Uterus (tissue), 4 donors: ENCODE data around the gene PROM1. TPM values are rescaled to one million over a fixed set of nuclear protein-coding genes. Genes with fewer than 3 reads are reported as not detected.

Experiments used
- DNase-seq, 2 donors: peaks; one replicate each; pipeline ENCODE4 v3.0.0-alpha.2; 2019 to 2020
- H3K27ac ChIP-seq, 2 donors: fragments of 200-600 bp; sonication (generic); 1 replicate in 1 of 2; 2 replicates in 1 of 2; pipeline ENCODE4 v1.5.1; 2016 to 2018
- H3K27me3 ChIP-seq, 2 donors: fragments of 200-600 bp; sonication (generic); one replicate each; pipeline ENCODE4 v1.5.1; 2018 to 2019; ENCODE audit warnings: control low read depth in 1 of 2
- H3K36me3 ChIP-seq, 2 donors: fragments of 200-600 bp; sonication (generic); one replicate each; pipeline ENCODE4 v1.5.1; 2019; ENCODE audit warnings: control low read depth in 1 of 2
- H3K4me1 ChIP-seq, 2 donors: fragments of 200-600 bp; sonication (generic); one replicate each; pipeline ENCODE4 v1.5.1; 2018 to 2019; ENCODE audit warnings: control low read depth in 1 of 2
- H3K4me3 ChIP-seq, 2 donors: fragments of 200-600 bp; sonication (generic); 1 replicate in 1 of 2; 2 replicates in 1 of 2; pipeline ENCODE4 v1.5.1; 2018 to 2019; ENCODE audit warnings: mild to moderate bottlenecking in 1 of 2
- H3K9me3 ChIP-seq, 2 donors: fragments of 200-600 bp; sonication (generic); one replicate each; pipeline ENCODE4 v1.5.1; 2019; ENCODE audit warnings: control low read depth in 1 of 2
- CTCF ChIP-seq, 4 experiments: fragments of 200-600 bp in 2 of 4; fragments of 450-650 bp in 2 of 4; sonication (generic) in 2 of 4; IDR thresholded peaks; one replicate each; pipeline ENCODE4 v1.5.1; 2016 to 2019; ENCODE audit warnings: antibody characterized with exemption in 4 of 4, mild to moderate bottlenecking in 2 of 4, moderate library complexity in 1 of 4
- POLR2A ChIP-seq, 2 donors: fragments of 450-650 bp; IDR thresholded peaks; one replicate each; pipeline ENCODE4 v1.6.1; 2016; ENCODE audit warnings: antibody characterized with exemption in 2 of 2, mild to moderate bottlenecking in 1 of 2, moderate library complexity in 1 of 2
- intact Hi-C: fragments of 100-400 bp; cut with DNase I; formaldehyde crosslinking; loops from one replicate; pipeline ENCODE4 v1.15.1; 2023; ENCODE audit warnings: low total_unique reads
- total RNA-seq, 4 donors: library from RNA; depleted of rRNA in 3 of 4; stranded (reverse); fragments of >200 nt in 3 of 4; gene quantifications; one replicate each; pipeline versions ENCODE4 v1.1.0 to v1.2.4, GENCODE V29; 2014 to 2023
- donor health status: DM: yes; HTN: yes; CAD: no.

PROM1 gene
- total RNA-seq, 4 donors from 2014 or later = 0.18 to 24.6 (median 1.1) TPM

DNA sequence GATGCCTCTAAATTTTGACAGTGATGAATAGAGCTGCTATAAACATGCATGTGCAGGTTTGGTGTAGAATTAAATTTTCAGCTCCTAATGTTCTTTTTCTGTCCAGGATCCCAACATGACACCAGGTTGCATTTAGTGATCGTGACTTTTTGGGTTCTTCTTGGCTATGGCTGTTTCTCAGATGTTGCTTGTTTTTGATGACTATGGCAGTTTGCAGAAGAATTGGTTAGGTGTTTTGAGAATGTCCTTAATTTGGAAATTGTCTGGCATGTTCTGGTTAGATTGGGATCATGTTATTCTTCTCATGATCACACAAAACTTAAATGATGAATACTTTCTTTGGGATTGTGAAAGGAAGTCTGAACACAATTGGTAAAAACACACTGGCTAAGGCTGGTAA lies 141.5 kb downstream of the PROM1 start:
- Histone ChIP-seq H3K4me3 (no peak overlapping the region), H3K27ac (no peak overlapping the region), H3K36me3 (no peaks in the 10 kb centered on the region), H3K27me3 (no peaks in the 10 kb centered on the region), H3K4me1 (no peaks in the 10 kb centered on the region), H3K9me3 (no peaks in the 10 kb centered on the region)
- intact Hi-C loops = no loop called here
- DNase-seq = no peak
- TF ChIP-seq CTCF (IDR thresholded peaks at IDR 0.05) (no peak), POLR2A (IDR thresholded peaks at IDR 0.05) (no peak)

- no peaks in the 10 kb centered on the region for H3K36me3 ChIP-seq
- no peaks in the 10 kb centered on the region for H3K9me3 ChIP-seq
- no peak for DNase-seq
- no peaks in the 10 kb centered on the region for H3K27me3 ChIP-seq
- intact Hi-C loops = no loop called here
- no peaks in the 10 kb centered on the region for H3K4me1 ChIP-seq
- TF ChIP-seq CTCF (IDR thresholded peaks at IDR 0.05) (no peak), POLR2A (IDR thresholded peaks at IDR 0.05) (no peak)
- no peak within 1 kb of the TSS for H3K4me3 ChIP-seq
- no peak within 1 kb of the TSS for H3K27ac ChIP-seq
These were observed 145.2 kb downstream of the PROM1 start, which contains the start of gene FGFBP1 for GRCh38 chr4:15938640-15939039. Gene FGFBP1, minus strand, starts transcription at chr4:15938740. Its CDS starts 2,108 bp downstream, at chr4:15936632.

GRCh38 chr4:15938182-15938581 lies 145.6 kb downstream of the PROM1 start:
- Histone ChIP-seq H3K4me3 (no peak overlapping the region), H3K36me3 (no peaks in the 10 kb centered on the region), H3K4me1 (no peaks in the 10 kb centered on the region), H3K27me3 (no peaks in the 10 kb centered on the region), H3K27ac (no peak overlapping the region), H3K9me3 (no peaks in the 10 kb centered on the region)
- DNase-seq = no peak
- intact Hi-C loops = no loop called here
- TF ChIP-seq CTCF (IDR thresholded peaks at IDR 0.05) = no peak
- TF ChIP-seq POLR2A (IDR thresholded peaks at IDR 0.05) = no peak

DNA sequence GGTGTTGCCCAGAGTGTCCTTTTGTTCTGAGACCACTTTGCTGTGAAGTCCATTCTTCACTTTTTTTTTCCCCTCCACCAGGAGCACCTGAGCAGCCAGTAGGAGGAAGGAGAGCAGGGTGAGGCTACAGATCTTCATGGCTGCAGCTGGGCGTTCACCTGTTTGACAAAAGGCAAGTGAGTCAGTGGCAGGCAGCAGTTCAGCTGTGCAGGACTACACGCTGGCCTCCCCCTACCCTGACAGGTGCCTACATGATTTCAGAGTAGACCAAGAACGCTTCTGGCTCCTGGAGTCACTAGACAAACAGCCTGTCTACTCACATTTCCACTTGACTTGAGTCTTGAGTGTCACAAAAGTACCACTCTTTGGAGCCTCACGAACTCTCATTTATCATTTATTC lies 147.3 kb downstream of the PROM1 start:
- Histone ChIP-seq H3K27me3 (no peaks in the 10 kb centered on the region), H3K27ac (no peak overlapping the region), H3K4me3 (no peak overlapping the region), H3K9me3 (no peaks in the 10 kb centered on the region), H3K4me1 (no peaks in the 10 kb centered on the region), H3K36me3 (no peaks in the 10 kb centered on the region)
- TF ChIP-seq CTCF (IDR thresholded peaks at IDR 0.05) = no peak
- TF ChIP-seq POLR2A (IDR thresholded peaks at IDR 0.05) = no peak
- intact Hi-C loops = no loop called here
- no peak for DNase-seq

GRCh38 chr4:15935504-15936402 lies 148.1 kb downstream of the PROM1 start:
- Histone ChIP-seq H3K9me3 (no peaks in the 10 kb centered on the region), H3K4me3 (no peak overlapping the region), H3K27me3 (no peaks in the 10 kb centered on the region), H3K4me1 (no peaks in the 10 kb centered on the region), H3K36me3 (no peaks in the 10 kb centered on the region), H3K27ac (no peak overlapping the region)
- intact Hi-C loops = no loop called here
- DNase-seq = no peak
- TF ChIP-seq CTCF (IDR thresholded peaks at IDR 0.05) = no peak
- TF ChIP-seq POLR2A (IDR thresholded peaks at IDR 0.05) = no peak
